ENCODE measurements around the gene CARD10.

- TF ChIP-seq CTCF (IDR thresholded peaks at IDR 0.05) (no peak), POLR2A (IDR thresholded peaks at IDR 0.05) (no peak)
These were observed 3.3 kb downstream of the CARD10 start for GRCh38 chr22:37515901-37516300.

Measured in esophagus squamous epithelium (tissue), 4 donors.